ENCODE results near the gene ZNF529.

GRCh38 chr19:36527873-36528193 is 45.3 kb downstream of the ZNF529 start:
- no peak for TF ChIP-seq POLR2AphosphoS5 (IDR thresholded peaks at IDR 0.05)
- no peak for TF ChIP-seq POLR2A (IDR thresholded peaks at IDR 0.05)
- TF ChIP-seq CTCF (IDR thresholded peaks at IDR 0.05 in 8 of 11, conservative IDR thresholded peaks at IDR 0.05 in 3 of 11), result no peak

Measured in spleen (tissue), 7 donors.